Activated CD8-positive, alpha-beta T cell treated with anti-CD3 and anti-CD28 coated beads for 36 hours (primary cell): ENCODE measurements around the gene PEX11A. TPM values are rescaled to one million over a fixed set of nuclear protein-coding genes. Genes with fewer than 3 reads are reported as not detected.

Source experiments
- ATAC-seq: fragments of 200-7000 bp; cut with Tn5 transposase; one replicate; pipeline ENCODE4 v1.10.0; 2021; ENCODE audit warnings: mild to moderate bottlenecking, moderate library complexity
- CTCF ChIA-PET: fragments of 350-600 bp; sonication (Branson Sonifier 250); formaldehyde crosslinking; loops from one replicate; lab custom pipeline; 2021; ENCODE audit warnings: antibody characterized with exemption; lab: Charles Lee
- POLR2A ChIA-PET: fragments of 350-600 bp; sonication (Branson Sonifier 250); formaldehyde crosslinking; loops from one replicate; lab custom pipeline; 2021; ENCODE audit warnings: antibody characterized with exemption; lab: Charles Lee
- DNase-seq: peaks from one replicate; pipeline ENCODE4 v3.0.0-alpha.2; 2020
- H3K27ac Mint-ChIP-seq: one replicate; pipeline ENCODE4 v1.8.0; 2021; ENCODE audit warnings: mild to moderate bottlenecking, mixed read lengths
- H3K27me3 Mint-ChIP-seq: one replicate; pipeline ENCODE4 v1.8.0; 2021; ENCODE audit warnings: mixed read lengths
- H3K36me3 Mint-ChIP-seq: one replicate; pipeline ENCODE4 v1.8.0; 2021; ENCODE audit warnings: low read depth, mixed read lengths
- H3K4me1 Mint-ChIP-seq: one replicate; pipeline ENCODE4 v1.8.0; 2021; ENCODE audit warnings: low read depth, mixed read lengths
- H3K4me3 Mint-ChIP-seq: one replicate; pipeline ENCODE4 v1.8.0; 2021; ENCODE audit warnings: mild to moderate bottlenecking, moderate library complexity, mixed read lengths
- H3K9me3 Mint-ChIP-seq: one replicate; pipeline ENCODE4 v1.8.0; 2021; ENCODE audit warnings: mixed read lengths
- CTCF ChIP-seq: fragments of 200-600 bp; IDR thresholded peaks from one replicate; pipeline ENCODE4 v1.8.0; 2022; ENCODE audit warnings: antibody characterized with exemption, mild to moderate bottlenecking
- intact Hi-C: fragments of 100-400 bp; cut with micrococcal nuclease; formaldehyde crosslinking; loops from one replicate; pipeline ENCODE4 v1.10.0; 2022
- total RNA-seq, 2 experiments: library from RNA; stranded (reverse); gene quantifications; one replicate each; pipeline ENCODE4 v1.2.3, GENCODE V29; 2021

Gene PEX11A
- total RNA-seq, 2 experiments from 2014 or later: 3.3 to 4.0 TPM

- DNase-seq (no peak), ATAC-seq (no peak)
- Mint-ChIP-seq H3K27me3 (peaks cover 5% of the 10 kb centered on the region), H3K36me3 (no peaks in the 10 kb centered on the region), H3K27ac (no peak overlapping the region), H3K4me1 (no peaks in the 10 kb centered on the region), H3K9me3 (no peaks in the 10 kb centered on the region), H3K4me3 (no peak overlapping the region)
- no peak for TF ChIP-seq CTCF
- CTCF ChIA-PET: interaction anchor here (0.9 to 2.8 kb wide), 4 partner anchors 9 to 143 kb away, joined by 3 to 14 read pairs (median 8); no protein-coding TSS in a partner anchor
- POLR2A ChIA-PET: no interaction called here
- intact Hi-C loops: no loop called here
Observed at GRCh38 chr15:89731275-89731674, 40.7 kb upstream of the PEX11A start.

- Mint-ChIP-seq H3K36me3 (no peaks in the 10 kb centered on the region), H3K4me3 (no peak overlapping the region), H3K27ac (no peak overlapping the region), H3K9me3 (peaks cover 3% of the 10 kb centered on the region), H3K27me3 (no peaks in the 10 kb centered on the region), H3K4me1 (no peaks in the 10 kb centered on the region)
- TF ChIP-seq CTCF: no peak
- CTCF ChIA-PET: interaction anchor here (1.1 to 3.7 kb wide), 4 partner anchors 10 to 55 kb away, joined by 3 to 20 read pairs (median 4); no protein-coding TSS in a partner anchor
- POLR2A ChIA-PET: no interaction called here
- DNase-seq (no peak), ATAC-seq (no peak)
- intact Hi-C loops: no loop called here
Observed at GRCh38 chr15:89728254-89728653, 37.7 kb upstream of the PEX11A start.

GRCh38 chr15:89725064-89725463 is 34.5 kb upstream of the PEX11A start:
- H3K4me3 Mint-ChIP-seq: no peak overlapping the region
- no peaks in the 10 kb centered on the region for H3K4me1 Mint-ChIP-seq
- CTCF ChIA-PET: no interaction called here
- POLR2A ChIA-PET: interaction anchor here (1.1 kb wide), 1 partner anchor 126 kb away, joined by 3 read pairs; no protein-coding TSS in a partner anchor
- peaks cover 7% of the 10 kb centered on the region for H3K27me3 Mint-ChIP-seq
- ATAC-seq (no peak), DNase-seq (no peak)
- no peaks in the 10 kb centered on the region for H3K36me3 Mint-ChIP-seq
- no peak overlapping the region for H3K27ac Mint-ChIP-seq
- intact Hi-C loops: no loop called here
- no peak for TF ChIP-seq CTCF
- peaks cover 3% of the 10 kb centered on the region for H3K9me3 Mint-ChIP-seq

- DNase-seq (no peak), ATAC-seq (no peak)
- Mint-ChIP-seq H3K27me3 (peaks cover 7% of the 10 kb centered on the region), H3K4me3 (no peak overlapping the region), H3K4me1 (no peaks in the 10 kb centered on the region), H3K36me3 (no peaks in the 10 kb centered on the region), H3K9me3 (peaks cover 3% of the 10 kb centered on the region), H3K27ac (no peak overlapping the region)
- intact Hi-C loops: no loop called here
- CTCF ChIA-PET: interaction anchor here (1.0 kb wide), 1 partner anchor 77 kb away, joined by 3 read pairs; no protein-coding TSS in a partner anchor
- POLR2A ChIA-PET: no interaction called here
- TF ChIP-seq CTCF: no peak
Observed at GRCh38 chr15:89724621-89725020, 34.1 kb upstream of the PEX11A start.

GRCh38 chr15:89723031-89723430 is 32.5 kb upstream of the PEX11A start:
- no peak for TF ChIP-seq CTCF
- CTCF ChIA-PET: no interaction called here

More at GRCh38 chr15:89723031-89723430, 32.5 kb upstream of the PEX11A start:
- peaks cover 3% of the 10 kb centered on the region for H3K9me3 Mint-ChIP-seq
- DNase-seq (no peak), ATAC-seq (no peak)
- H3K4me3 Mint-ChIP-seq: no peak overlapping the region
- POLR2A ChIA-PET: no interaction called here
- H3K27me3 Mint-ChIP-seq: peaks cover 7% of the 10 kb centered on the region
- intact Hi-C loops: no loop called here
- no peaks in the 10 kb centered on the region for H3K4me1 Mint-ChIP-seq
- H3K36me3 Mint-ChIP-seq: no peaks in the 10 kb centered on the region
- no peak overlapping the region for H3K27ac Mint-ChIP-seq
